ENCODE results near the gene LMOD3.

DNA sequence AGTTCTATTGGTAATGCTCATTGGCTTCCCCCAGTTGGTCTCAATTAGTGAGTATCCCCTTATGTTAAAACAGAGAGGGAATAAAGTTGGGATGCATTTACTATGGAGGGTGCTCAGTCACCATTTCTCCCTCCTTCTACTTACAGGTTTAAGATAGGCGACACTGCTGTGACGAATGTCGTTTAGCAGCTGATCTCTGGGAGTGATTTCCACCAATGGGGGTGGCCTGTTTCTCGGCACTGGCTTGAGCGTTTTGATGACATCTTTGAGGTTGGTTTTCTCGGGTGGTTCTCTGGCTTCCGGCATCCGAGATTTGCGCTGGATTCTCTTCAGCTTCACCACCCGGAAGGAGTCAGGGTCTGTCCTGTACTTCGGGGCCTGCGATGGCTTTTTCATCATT lies 3.8 kb downstream of the LMOD3 start:
- TF ChIP-seq POLR2A (IDR thresholded peaks at IDR 0.05; ENCODE audit: low read length) (no peak), GATA1 (IDR thresholded peaks at IDR 0.05; ENCODE audit: low read depth, low read length) (no peak)

All from erythroblast (primary cell).